ENCODE data around the gene GET3. TPM values are rescaled to one million over a fixed set of nuclear protein-coding genes. Genes with fewer than 3 reads are reported as not detected.
"Not testable (repeated sequence)": the region's sequence is repeated elsewhere in the genome, so short reads cannot be mapped to it uniquely, and the experiment has no call there.

The GET3 gene
- total and polyA plus RNA-seq, 8 donors: 51.4 to 71.2 (median 58.6) TPM

DNA sequence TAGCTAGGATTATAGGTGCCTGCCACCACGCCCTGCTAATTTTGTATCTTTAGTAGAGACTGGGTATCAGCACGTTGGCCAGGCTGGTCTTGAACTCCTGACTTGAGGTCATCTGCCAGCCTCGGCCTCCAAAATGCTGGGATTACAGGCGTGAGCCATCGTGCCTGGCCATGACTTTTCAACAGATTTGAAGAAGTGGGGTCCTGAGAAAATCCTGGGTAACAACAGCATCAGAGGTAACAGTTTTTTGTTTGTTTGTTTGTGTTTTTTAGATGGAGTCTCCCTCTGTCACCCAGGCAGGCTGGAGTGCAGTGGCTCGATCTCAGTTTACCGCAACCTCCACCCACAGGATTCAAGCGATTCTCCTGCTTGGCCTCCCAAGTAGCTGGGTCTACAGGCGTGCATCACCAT is 57.7 kb downstream of the GET3 start:
- intact Hi-C loops (cut with DNase I): loop anchor here in 1 of 2 donors (2.0 to 5.0 kb wide), 2 partner anchors 16 to 33 kb away; no protein-coding TSS in a partner anchor
- Histone ChIP-seq H3K27me3 (no peaks in the 10 kb centered on the region), H3K4me1 (peaks cover 19 to 38% of the 10 kb centered on the region in 2 donors), H3K4me3 (no peak overlapping the region), H3K36me3 (peaks cover 0 to 27% of the 10 kb centered on the region in 2 donors), H3K9me3 (no peaks in the 10 kb centered on the region), H3K27ac (peak overlapping the region; percentile 99 to 100)
- TF ChIP-seq, protein P1, sequence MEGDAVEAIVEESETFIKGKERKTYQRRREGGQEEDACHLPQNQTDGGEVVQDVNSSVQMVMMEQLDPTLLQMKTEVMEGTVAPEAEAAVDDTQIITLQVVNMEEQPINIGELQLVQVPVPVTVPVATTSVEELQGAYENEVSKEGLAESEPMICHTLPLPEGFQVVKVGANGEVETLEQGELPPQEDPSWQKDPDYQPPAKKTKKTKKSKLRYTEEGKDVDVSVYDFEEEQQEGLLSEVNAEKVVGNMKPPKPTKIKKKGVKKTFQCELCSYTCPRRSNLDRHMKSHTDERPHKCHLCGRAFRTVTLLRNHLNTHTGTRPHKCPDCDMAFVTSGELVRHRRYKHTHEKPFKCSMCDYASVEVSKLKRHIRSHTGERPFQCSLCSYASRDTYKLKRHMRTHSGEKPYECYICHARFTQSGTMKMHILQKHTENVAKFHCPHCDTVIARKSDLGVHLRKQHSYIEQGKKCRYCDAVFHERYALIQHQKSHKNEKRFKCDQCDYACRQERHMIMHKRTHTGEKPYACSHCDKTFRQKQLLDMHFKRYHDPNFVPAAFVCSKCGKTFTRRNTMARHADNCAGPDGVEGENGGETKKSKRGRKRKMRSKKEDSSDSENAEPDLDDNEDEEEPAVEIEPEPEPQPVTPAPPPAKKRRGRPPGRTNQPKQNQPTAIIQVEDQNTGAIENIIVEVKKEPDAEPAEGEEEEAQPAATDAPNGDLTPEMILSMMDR (IDR thresholded peaks at IDR 0.05): no peak
- no peak for ATAC-seq
- peak in 1 of 4 donors; percentile 22 for DNase-seq

- DNase-seq: peak; percentile 78 to 91 (median 84)
- H3K27me3 ChIP-seq: peaks cover 0 to 7% of the 10 kb centered on the region in 2 donors
- H3K27ac ChIP-seq: peak overlapping the region; percentile 14 to 66
- peaks cover 17 to 44% of the 10 kb centered on the region in 2 donors for H3K4me1 ChIP-seq
- intact Hi-C loops (cut with DNase I): loop anchor here in 1 of 2 donors (5.0 kb wide), 1 partner anchor 34 kb away; no protein-coding TSS in a partner anchor
- no peaks in the 10 kb centered on the region for H3K9me3 ChIP-seq
- ATAC-seq: peak; percentile 37
- H3K36me3 ChIP-seq: peaks cover 0 to 27% of the 10 kb centered on the region in 2 donors
- H3K4me3 ChIP-seq: no peak overlapping the region
- TF ChIP-seq, protein P1 (IDR thresholded peaks at IDR 0.05): peak; percentile 93 to 94
These were observed 59.1 kb downstream of the GET3 start for GRCh38 chr19:12796146-12797071.

GRCh38 chr19:12797141-12797587 is 59.9 kb downstream of the GET3 start:
- ATAC-seq (no peak), DNase-seq (no peak)
- Histone ChIP-seq H3K27me3 (peaks cover 0 to 15% of the 10 kb centered on the region in 2 donors), H3K4me3 (no peak overlapping the region), H3K9me3 (no peaks in the 10 kb centered on the region), H3K36me3 (peaks cover 0 to 27% of the 10 kb centered on the region in 2 donors), H3K4me1 (peaks cover 22 to 52% of the 10 kb centered on the region in 2 donors), H3K27ac (no peak overlapping the region)
- TF ChIP-seq, protein P1 (IDR thresholded peaks at IDR 0.05): no peak
- intact Hi-C loops (cut with DNase I): loop anchor here in 1 of 2 donors (5.0 kb wide), 1 partner anchor 35 kb away; no protein-coding TSS in a partner anchor

GRCh38 chr19:12797607-12798006 is 60.3 kb downstream of the GET3 start:
- H3K4me3 ChIP-seq, ATAC-seq, H3K27ac ChIP-seq, DNase-seq, H3K9me3 ChIP-seq: not testable (repeated sequence)
- intact Hi-C loops (cut with DNase I): loop anchor here in 1 of 2 donors (5.0 kb wide), 1 partner anchor 35 kb away; no protein-coding TSS in a partner anchor
- Histone ChIP-seq H3K27me3 (peaks cover 0 to 19% of the 10 kb centered on the region in 2 donors), H3K4me1 (peaks cover 26 to 55% of the 10 kb centered on the region in 2 donors), H3K36me3 (peaks cover 0 to 24% of the 10 kb centered on the region in 2 donors)

Small RNA genes within 50 kb of the gene (microRNA-seq; reads per million reads assigned to microRNA genes)
- gene MIR5684: 0 to 0.14 reads per million in 2 donors

Other genes with a start within 250 kb of the GET3 start
- 10 to 100 TPM in 1 of 2 donors, 1 to 10 TPM in 1; 9.9 to 12.5 TPM for gene ZNF564, start 186.0 kb upstream of the GET3 start, total RNA-seq
- 10 to 100 TPM in 3 of 6 donors, 1 to 10 TPM in 3; 7.4 to 12.6 (median 10.3) TPM for gene ZNF564, start 186.0 kb upstream of the GET3 start, polyA plus RNA-seq (ENCODE audit: insufficient read length in 6 of 6)
- 10 to 100 TPM in 1 of 2 donors, 1 to 10 TPM in 1; 9.2 to 11.7 TPM for gene ZNF490, start 126.7 kb upstream of the GET3 start, total RNA-seq
- gene ZNF490, start 126.7 kb upstream of the GET3 start, polyA plus RNA-seq (ENCODE audit: insufficient read length in 6 of 6): 1 to 10 TPM; 5.1 to 6.0 (median 5.4) TPM
- 10 to 100 TPM; 18.0 to 23.3 TPM for gene ZNF791, start 126.6 kb upstream of the GET3 start, total RNA-seq
- 10 to 100 TPM; 20.6 to 23.8 (median 21.9) TPM for gene ZNF791, start 126.6 kb upstream of the GET3 start, polyA plus RNA-seq (ENCODE audit: insufficient read length in 6 of 6)
- 100 to 1,000 TPM; 164 to 176 TPM for gene MAN2B1, start 70.8 kb upstream of the GET3 start, total RNA-seq
- gene MAN2B1, start 70.8 kb upstream of the GET3 start, polyA plus RNA-seq (ENCODE audit: insufficient read length in 6 of 6): 10 to 100 TPM; 31.7 to 42.8 (median 38.1) TPM
- gene WDR83, start 70.7 kb upstream of the GET3 start, total RNA-seq: 10 to 100 TPM in 1 of 2 donors, 1 to 10 TPM in 1; 9.0 to 10.8 TPM
- 10 to 100 TPM; 21.7 to 27.1 (median 23.2) TPM for gene WDR83, start 70.7 kb upstream of the GET3 start, polyA plus RNA-seq (ENCODE audit: insufficient read length in 6 of 6)
- gene DHPS, start 55.6 kb upstream of the GET3 start, total RNA-seq: 10 to 100 TPM; 63.8 to 70.1 TPM
- 10 to 100 TPM; 81.4 to 96.9 (median 84.1) TPM for gene DHPS, start 55.6 kb upstream of the GET3 start, polyA plus RNA-seq (ENCODE audit: insufficient read length in 6 of 6)
- gene GNG14, start 49.5 kb upstream of the GET3 start, total RNA-seq: not detected
- under 1 TPM in 2 of 6 donors, not detected in 4; 0.55 to 0.73 TPM for gene GNG14, start 49.5 kb upstream of the GET3 start, polyA plus RNA-seq (ENCODE audit: insufficient read length in 6 of 6)
- gene FBXW9, start 40.9 kb upstream of the GET3 start, total RNA-seq: 1 to 10 TPM; 6.0 to 6.9 TPM
- gene FBXW9, start 40.9 kb upstream of the GET3 start, polyA plus RNA-seq (ENCODE audit: insufficient read length in 6 of 6): 10 to 100 TPM in 5 of 6 donors, 1 to 10 TPM in 1; 9.0 to 13.1 (median 10.9) TPM
- gene TNPO2, start 13.6 kb upstream of the GET3 start, total RNA-seq: 10 to 100 TPM; 54.8 to 64.3 TPM
- gene TNPO2, start 13.6 kb upstream of the GET3 start, polyA plus RNA-seq (ENCODE audit: insufficient read length in 6 of 6): 10 to 100 TPM; 76.5 to 92.6 (median 80.3) TPM
- gene TRIR, start 2.8 kb upstream of the GET3 start, total RNA-seq: 100 to 1,000 TPM; 115 to 128 TPM
- 100 to 1,000 TPM; 130 to 183 (median 151) TPM for gene TRIR, start 2.8 kb upstream of the GET3 start, polyA plus RNA-seq (ENCODE audit: insufficient read length in 6 of 6)
- gene BEST2, start 14.3 kb downstream of the GET3 start, total RNA-seq: not detected
- under 1 TPM in 4 of 6 donors, not detected in 2; 0.08 to 0.17 (median 0.12) TPM for gene BEST2, start 14.3 kb downstream of the GET3 start, polyA plus RNA-seq (ENCODE audit: insufficient read length in 6 of 6)
- 10 to 100 TPM; 57.7 to 57.9 TPM for gene HOOK2, start 38.1 kb downstream of the GET3 start, total RNA-seq
- gene HOOK2, start 38.1 kb downstream of the GET3 start, polyA plus RNA-seq (ENCODE audit: insufficient read length in 6 of 6): 10 to 100 TPM; 59.8 to 91.2 (median 78.8) TPM
- gene JUNB, start 54.0 kb downstream of the GET3 start, total RNA-seq: 100 to 1,000 TPM; 131 to 135 TPM
- 100 to 1,000 TPM in 1 of 6 donors, 10 to 100 TPM in 5; 11.7 to 278 (median 53.7) TPM for gene JUNB, start 54.0 kb downstream of the GET3 start, polyA plus RNA-seq (ENCODE audit: insufficient read length in 6 of 6)
- gene PRDX2, start 64.3 kb downstream of the GET3 start, total RNA-seq: 100 to 1,000 TPM; 186 to 217 TPM
- 100 to 1,000 TPM; 219 to 267 (median 249) TPM for gene PRDX2, start 64.3 kb downstream of the GET3 start, polyA plus RNA-seq (ENCODE audit: insufficient read length in 6 of 6)
- gene THSD8, start 64.6 kb downstream of the GET3 start, total RNA-seq: 1 to 10 TPM; 6.6 to 9.0 TPM
- 10 to 100 TPM in 1 of 6 donors, 1 to 10 TPM in 5; 2.2 to 11.6 (median 4.9) TPM for gene THSD8, start 64.6 kb downstream of the GET3 start, polyA plus RNA-seq (ENCODE audit: insufficient read length in 6 of 6)
- gene RNASEH2A, start 69.1 kb downstream of the GET3 start, total RNA-seq: 10 to 100 TPM; 10.9 to 16.6 TPM
- 10 to 100 TPM; 29.1 to 47.4 (median 34.3) TPM for gene RNASEH2A, start 69.1 kb downstream of the GET3 start, polyA plus RNA-seq (ENCODE audit: insufficient read length in 6 of 6)
- not detected for gene RTBDN, start 97.1 kb downstream of the GET3 start, total RNA-seq
- gene RTBDN, start 97.1 kb downstream of the GET3 start, polyA plus RNA-seq (ENCODE audit: insufficient read length in 6 of 6): under 1 TPM in 3 of 6 donors, not detected in 3; 0.17 to 0.21 (median 0.20) TPM
- gene MAST1, start 101.0 kb downstream of the GET3 start, total RNA-seq: under 1 TPM; 0.15 to 0.29 TPM
- gene MAST1, start 101.0 kb downstream of the GET3 start, polyA plus RNA-seq (ENCODE audit: insufficient read length in 6 of 6): 1 to 10 TPM; 1.2 to 2.4 (median 1.6) TPM
- gene DNASE2, start 144.0 kb downstream of the GET3 start, total RNA-seq: 10 to 100 TPM; 64.8 to 72.8 TPM
- 10 to 100 TPM; 18.7 to 22.2 (median 20.6) TPM for gene DNASE2, start 144.0 kb downstream of the GET3 start, polyA plus RNA-seq (ENCODE audit: insufficient read length in 6 of 6)
- under 1 TPM in 1 of 2 donors, not detected in 1; 0.50 TPM for gene KLF1, start 149.7 kb downstream of the GET3 start, total RNA-seq
- gene KLF1, start 149.7 kb downstream of the GET3 start, polyA plus RNA-seq (ENCODE audit: insufficient read length in 6 of 6): 1 to 10 TPM in 1 of 6 donors, under 1 TPM in 5; 0.35 to 1.2 (median 0.67) TPM
- 10 to 100 TPM; 23.6 to 26.7 TPM for gene GCDH, start 153.7 kb downstream of the GET3 start, total RNA-seq
- gene GCDH, start 153.7 kb downstream of the GET3 start, polyA plus RNA-seq (ENCODE audit: insufficient read length in 6 of 6): 10 to 100 TPM; 25.6 to 29.2 (median 27.3) TPM
- under 1 TPM in 1 of 2 donors, not detected in 1; 0.41 TPM for gene SYCE2, start 181.8 kb downstream of the GET3 start, total RNA-seq
- gene SYCE2, start 181.8 kb downstream of the GET3 start, polyA plus RNA-seq (ENCODE audit: insufficient read length in 6 of 6): 1 to 10 TPM; 2.3 to 4.1 (median 3.5) TPM
- 10 to 100 TPM; 40.9 to 59.4 TPM for gene FARSA, start 196.2 kb downstream of the GET3 start, total RNA-seq
- gene FARSA, start 196.2 kb downstream of the GET3 start, polyA plus RNA-seq (ENCODE audit: insufficient read length in 6 of 6): 10 to 100 TPM; 35.3 to 46.2 (median 41.8) TPM
- 1,000 to 10,000 TPM; 1,387 to 1,778 TPM for gene CALR, start 201.1 kb downstream of the GET3 start, total RNA-seq
- gene CALR, start 201.1 kb downstream of the GET3 start, polyA plus RNA-seq (ENCODE audit: insufficient read length in 6 of 6): 100 to 1,000 TPM; 654 to 817 (median 801) TPM
- 100 to 1,000 TPM in 1 of 2 donors, 10 to 100 TPM in 1; 74.8 to 118 TPM for gene RAD23A, start 208.4 kb downstream of the GET3 start, total RNA-seq
- gene RAD23A, start 208.4 kb downstream of the GET3 start, polyA plus RNA-seq (ENCODE audit: insufficient read length in 6 of 6): 10 to 100 TPM; 65.3 to 89.7 (median 75.5) TPM
- gene GADD45GIP1, start 219.7 kb downstream of the GET3 start, total RNA-seq: 10 to 100 TPM; 14.7 to 20.5 TPM
- 10 to 100 TPM; 22.6 to 35.2 (median 28.4) TPM for gene GADD45GIP1, start 219.7 kb downstream of the GET3 start, polyA plus RNA-seq (ENCODE audit: insufficient read length in 6 of 6)
- under 1 TPM in 1 of 2 donors, not detected in 1; 0.13 TPM for gene DAND5, start 232.1 kb downstream of the GET3 start, total RNA-seq
- under 1 TPM; 0.15 to 0.54 (median 0.32) TPM for gene DAND5, start 232.1 kb downstream of the GET3 start, polyA plus RNA-seq (ENCODE audit: insufficient read length in 6 of 6)